CD14-positive monocyte (primary cell): ENCODE data around the gene RUNX2. TPM values are rescaled to one million over a fixed set of nuclear protein-coding genes. Genes with fewer than 3 reads are reported as not detected.

Experiments
- DNase-seq, 3 donors: peaks; one replicate each; pipeline ENCODE4 v3.0.0-alpha.2; 2011 to 2022
- H2AFZ ChIP-seq: 2 replicates; pipeline ENCODE4 v1.6.0; 2012; ENCODE audit warnings: mild to moderate bottlenecking, low read depth, low read length, inconsistent platforms; ENCODE audit not compliant: insufficient read depth, poor library complexity, severe bottlenecking
- H3K27ac ChIP-seq, 2 donors: 1 replicate in 1 of 2; 2 replicates in 1 of 2; pipeline ENCODE4 v1.5.1; 2012 to 2013; ENCODE audit warnings: low read length in 2 of 2, control low read depth in 1 of 2, inconsistent platforms in 1 of 2, low read depth in 1 of 2, mild to moderate bottlenecking in 1 of 2
- H3K27me3 ChIP-seq, 2 donors: one replicate each; pipeline versions ENCODE4 v1.6.0 to v1.6.1; 2011 to 2013; ENCODE audit warnings: low read length in 2 of 2; ENCODE audit not compliant: control insufficient read depth in 2 of 2, insufficient read depth in 2 of 2
- H3K36me3 ChIP-seq, 2 donors: replicated peaks in 1 of 2; 1 replicate in 1 of 2; 2 replicates in 1 of 2; pipeline versions ENCODE4 v1.5.1 to v1.6.1; 2012 to 2013; ENCODE audit warnings: low read length in 2 of 2, control low read depth in 1 of 2, inconsistent platforms in 1 of 2, mild to moderate bottlenecking in 1 of 2; ENCODE audit not compliant: insufficient read depth in 2 of 2, control insufficient read depth in 1 of 2
- H3K4me1 ChIP-seq, 2 donors: 1 replicate in 1 of 2; 2 replicates in 1 of 2; pipeline versions ENCODE4 v1.5.1 to v1.6.1; 2012 to 2013; ENCODE audit warnings: low read length in 2 of 2, control low read depth in 1 of 2, inconsistent platforms in 1 of 2, mild to moderate bottlenecking in 1 of 2, moderate library complexity in 1 of 2; ENCODE audit not compliant: insufficient read depth in 2 of 2, control insufficient read depth in 1 of 2
- H3K4me2 ChIP-seq: replicated peaks from 2 replicates; pipeline ENCODE3; 2012; ENCODE audit warnings: low read length, moderate library complexity, mild to moderate bottlenecking; ENCODE audit not compliant: poor library complexity, severe bottlenecking; ENCODE audit errors: extremely low read depth
- H3K4me3 ChIP-seq, 3 experiments: fragments of 200-600 bp in 1 of 3; sonication (generic) in 1 of 3; replicated peaks in 1 of 3; 1 replicate in 2 of 3; 2 replicates in 1 of 3; pipeline ENCODE4 v1.5.1; 2011 to 2013; ENCODE audit warnings: low read length in 3 of 3, mild to moderate bottlenecking in 3 of 3, control low read depth in 2 of 3, low read depth in 2 of 3, inconsistent platforms in 1 of 3, moderate library complexity in 1 of 3
- H3K79me2 ChIP-seq: 2 replicates; pipeline ENCODE4 v1.6.0; 2012; ENCODE audit warnings: mild to moderate bottlenecking, control low read depth, inconsistent platforms, low read length, moderate library complexity; ENCODE audit not compliant: insufficient read depth
- H3K9ac ChIP-seq: 2 replicates; pipeline ENCODE4 v1.6.0; 2017; ENCODE audit warnings: low read length, mild to moderate bottlenecking; ENCODE audit not compliant: insufficient read depth, poor library complexity, severe bottlenecking
- H3K9me3 ChIP-seq, 2 donors: replicated peaks in 1 of 2; 1 replicate in 1 of 2; 2 replicates in 1 of 2; pipeline versions ENCODE4 v1.5.1 to v1.6.1; 2012 to 2013; ENCODE audit warnings: low read length in 2 of 2, control low read depth in 1 of 2; ENCODE audit not compliant: control insufficient read depth in 1 of 2, insufficient read depth in 1 of 2
- H4K20me1 ChIP-seq: 2 replicates; pipeline ENCODE4 v1.6.0; 2012; ENCODE audit warnings: mild to moderate bottlenecking, low read length, control low read depth, moderate library complexity; ENCODE audit not compliant: insufficient read depth
- H3K27ac Mint-ChIP-seq, 7 donors: one replicate each; pipeline ENCODE4 v1.8.0; 2020; ENCODE audit warnings: mild to moderate bottlenecking in 7 of 7, mixed read lengths in 7 of 7, moderate library complexity in 6 of 7, inconsistent platforms in 2 of 7
- H3K27me3 Mint-ChIP-seq, 3 donors: one replicate each; pipeline ENCODE4 v1.8.0; 2021 to 2022; ENCODE audit warnings: low read depth in 3 of 3, mild to moderate bottlenecking in 3 of 3, mixed read lengths in 3 of 3, moderate library complexity in 3 of 3, inconsistent platforms in 1 of 3
- H3K36me3 Mint-ChIP-seq, 2 donors: one replicate each; pipeline ENCODE4 v1.8.0; 2020; ENCODE audit warnings: mixed read lengths in 2 of 2, inconsistent platforms in 1 of 2, mild to moderate bottlenecking in 1 of 2
- H3K4me1 Mint-ChIP-seq: one replicate; pipeline ENCODE4 v1.8.0; 2020; ENCODE audit warnings: mild to moderate bottlenecking, mixed read lengths
- H3K4me3 Mint-ChIP-seq, 2 donors: one replicate each; pipeline ENCODE4 v1.8.0; 2020; ENCODE audit warnings: mild to moderate bottlenecking in 2 of 2, mixed read lengths in 2 of 2, moderate library complexity in 1 of 2
- H3K9me3 Mint-ChIP-seq, 7 donors: one replicate each; pipeline ENCODE4 v1.8.0; 2020 to 2022; ENCODE audit warnings: mixed read lengths in 7 of 7, mild to moderate bottlenecking in 6 of 7, moderate library complexity in 6 of 7, inconsistent platforms in 2 of 7
- WGBS: methylation state at CpG from one replicate; pipeline ENCODE4 v1.1.5; 2013; ENCODE audit warnings: missing lambda C conversion rate; ENCODE audit not compliant: insufficient coverage; 5-methylcytosine and 5-hydroxymethylcytosine counted together
- intact Hi-C, 2 donors: fragments of 100-400 bp; cut with micrococcal nuclease; formaldehyde crosslinking; loops; one replicate each; pipeline versions ENCODE4 v1.15.0 to v1.15.1; 2023
- polyA plus RNA-seq, 3 donors: library from polyadenylated mRNA; depleted of rRNA in 1 of 3; unstranded in 2 of 3; stranded (reverse) in 1 of 3; fragments of 300-500 nt in 2 of 3; fragments of >200 nt in 1 of 3; fragmentation: Illumina TruSeq in 2 of 3; gene quantifications; 1 replicate in 2 of 3; 2 replicates in 1 of 3; pipeline ENCODE4 v1.2.3, GENCODE V29; 2012 to 2021
- TF ChIP-seq, protein P1 (sequence below): fragments of 200-600 bp; IDR thresholded peaks from one replicate; pipeline ENCODE4 v1.8.0; 2022; ENCODE audit warnings: antibody characterized with exemption, mild to moderate bottlenecking

Gene RUNX2
- polyA plus RNA-seq, 3 donors = 1.3 to 5.0 (median 2.5) TPM

- Histone ChIP-seq H3K4me3 (no peak overlapping the region), H4K20me1 (no peaks in the 10 kb centered on the region), H3K36me3 (peaks cover 4 to 24% of the 10 kb centered on the region in 2 donors), H3K4me1 (peaks cover 24 to 26% of the 10 kb centered on the region in 2 donors), H3K27ac (no peak overlapping the region), H3K79me2 (peaks cover 15% of the 10 kb centered on the region), H2AFZ (no peak overlapping the region), H3K9me3 (no peaks in the 10 kb centered on the region), H3K9ac (no peak overlapping the region), H3K27me3 (no peaks in the 10 kb centered on the region), H3K4me2 (no peak overlapping the region)
- TF ChIP-seq, protein P1, sequence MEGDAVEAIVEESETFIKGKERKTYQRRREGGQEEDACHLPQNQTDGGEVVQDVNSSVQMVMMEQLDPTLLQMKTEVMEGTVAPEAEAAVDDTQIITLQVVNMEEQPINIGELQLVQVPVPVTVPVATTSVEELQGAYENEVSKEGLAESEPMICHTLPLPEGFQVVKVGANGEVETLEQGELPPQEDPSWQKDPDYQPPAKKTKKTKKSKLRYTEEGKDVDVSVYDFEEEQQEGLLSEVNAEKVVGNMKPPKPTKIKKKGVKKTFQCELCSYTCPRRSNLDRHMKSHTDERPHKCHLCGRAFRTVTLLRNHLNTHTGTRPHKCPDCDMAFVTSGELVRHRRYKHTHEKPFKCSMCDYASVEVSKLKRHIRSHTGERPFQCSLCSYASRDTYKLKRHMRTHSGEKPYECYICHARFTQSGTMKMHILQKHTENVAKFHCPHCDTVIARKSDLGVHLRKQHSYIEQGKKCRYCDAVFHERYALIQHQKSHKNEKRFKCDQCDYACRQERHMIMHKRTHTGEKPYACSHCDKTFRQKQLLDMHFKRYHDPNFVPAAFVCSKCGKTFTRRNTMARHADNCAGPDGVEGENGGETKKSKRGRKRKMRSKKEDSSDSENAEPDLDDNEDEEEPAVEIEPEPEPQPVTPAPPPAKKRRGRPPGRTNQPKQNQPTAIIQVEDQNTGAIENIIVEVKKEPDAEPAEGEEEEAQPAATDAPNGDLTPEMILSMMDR = no peak
- 100% methylated on average over 3 of the region's 5 CpGs for WGBS
- Mint-ChIP-seq H3K4me1 (peaks cover 30% of the 10 kb centered on the region), H3K27me3 (peaks cover 0 to 2% (median 0%) of the 10 kb centered on the region in 3 donors), H3K27ac (no peak overlapping the region), H3K36me3 (peaks cover 6 to 25% of the 10 kb centered on the region in 2 donors), H3K4me3 (no peak overlapping the region), H3K9me3 (no peaks in the 10 kb centered on the region)
- intact Hi-C loops = no loop called here
- DNase-seq = no peak
Measured at GRCh38 chr6:45491048-45491735, 163.1 kb downstream of the RUNX2 start.

DNA sequence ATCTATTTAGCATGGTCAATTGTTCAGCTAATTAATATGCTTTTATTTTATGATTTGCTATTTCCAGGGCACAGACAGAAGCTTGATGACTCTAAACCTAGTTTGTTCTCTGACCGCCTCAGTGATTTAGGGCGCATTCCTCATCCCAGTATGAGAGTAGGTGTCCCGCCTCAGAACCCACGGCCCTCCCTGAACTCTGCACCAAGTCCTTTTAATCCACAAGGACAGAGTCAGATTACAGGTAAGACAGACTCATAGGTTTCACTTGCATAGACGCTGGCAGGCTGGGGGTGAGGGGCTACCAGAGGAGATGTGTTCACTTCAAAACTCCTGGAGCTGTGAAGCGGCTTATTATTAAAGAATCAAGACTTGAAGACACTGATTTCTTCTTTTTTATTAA lies 163.7 kb downstream of the RUNX2 start:
- peaks cover 6 to 25% of the 10 kb centered on the region in 2 donors for H3K36me3 Mint-ChIP-seq
- H3K4me3 Mint-ChIP-seq = no peak overlapping the region
- Histone ChIP-seq H3K4me3 (no peak overlapping the region), H3K27me3 (no peaks in the 10 kb centered on the region), H3K79me2 (peaks cover 13% of the 10 kb centered on the region), H3K4me1 (peaks cover 29 to 30% of the 10 kb centered on the region in 2 donors), H3K9me3 (no peaks in the 10 kb centered on the region), H3K4me2 (no peak overlapping the region), H3K36me3 (peaks cover 4 to 24% of the 10 kb centered on the region in 2 donors), H3K9ac (no peak overlapping the region), H3K27ac (no peak overlapping the region), H4K20me1 (no peaks in the 10 kb centered on the region), H2AFZ (no peak overlapping the region)
- 100% methylated on average over 2 of the region's 6 CpGs for WGBS
- TF ChIP-seq, protein P1 = no peak
- H3K27ac Mint-ChIP-seq = no peak overlapping the region
- peaks cover 0 to 2% (median 0%) of the 10 kb centered on the region in 3 donors for H3K27me3 Mint-ChIP-seq
- H3K4me1 Mint-ChIP-seq = peaks cover 33% of the 10 kb centered on the region
- intact Hi-C loops = no loop called here
- no peak for DNase-seq
- no peaks in the 10 kb centered on the region for H3K9me3 Mint-ChIP-seq
